ENCODE measurements around the gene TSR1.

GRCh38 chr17:2369551-2370210, 33.4 kb upstream of the TSR1 start:
- no peak for TF ChIP-seq CREB1 (CRISPR knock-in tag; IDR thresholded peaks at IDR 0.05)
- no peak for TF ChIP-seq ZNF425 (CRISPR knock-in tag; conservative IDR thresholded peaks at IDR 0.05)
- TF ChIP-seq, protein P1, sequence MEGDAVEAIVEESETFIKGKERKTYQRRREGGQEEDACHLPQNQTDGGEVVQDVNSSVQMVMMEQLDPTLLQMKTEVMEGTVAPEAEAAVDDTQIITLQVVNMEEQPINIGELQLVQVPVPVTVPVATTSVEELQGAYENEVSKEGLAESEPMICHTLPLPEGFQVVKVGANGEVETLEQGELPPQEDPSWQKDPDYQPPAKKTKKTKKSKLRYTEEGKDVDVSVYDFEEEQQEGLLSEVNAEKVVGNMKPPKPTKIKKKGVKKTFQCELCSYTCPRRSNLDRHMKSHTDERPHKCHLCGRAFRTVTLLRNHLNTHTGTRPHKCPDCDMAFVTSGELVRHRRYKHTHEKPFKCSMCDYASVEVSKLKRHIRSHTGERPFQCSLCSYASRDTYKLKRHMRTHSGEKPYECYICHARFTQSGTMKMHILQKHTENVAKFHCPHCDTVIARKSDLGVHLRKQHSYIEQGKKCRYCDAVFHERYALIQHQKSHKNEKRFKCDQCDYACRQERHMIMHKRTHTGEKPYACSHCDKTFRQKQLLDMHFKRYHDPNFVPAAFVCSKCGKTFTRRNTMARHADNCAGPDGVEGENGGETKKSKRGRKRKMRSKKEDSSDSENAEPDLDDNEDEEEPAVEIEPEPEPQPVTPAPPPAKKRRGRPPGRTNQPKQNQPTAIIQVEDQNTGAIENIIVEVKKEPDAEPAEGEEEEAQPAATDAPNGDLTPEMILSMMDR (IDR thresholded peaks at IDR 0.05), result no peak
- TF ChIP-seq, protein P2, sequence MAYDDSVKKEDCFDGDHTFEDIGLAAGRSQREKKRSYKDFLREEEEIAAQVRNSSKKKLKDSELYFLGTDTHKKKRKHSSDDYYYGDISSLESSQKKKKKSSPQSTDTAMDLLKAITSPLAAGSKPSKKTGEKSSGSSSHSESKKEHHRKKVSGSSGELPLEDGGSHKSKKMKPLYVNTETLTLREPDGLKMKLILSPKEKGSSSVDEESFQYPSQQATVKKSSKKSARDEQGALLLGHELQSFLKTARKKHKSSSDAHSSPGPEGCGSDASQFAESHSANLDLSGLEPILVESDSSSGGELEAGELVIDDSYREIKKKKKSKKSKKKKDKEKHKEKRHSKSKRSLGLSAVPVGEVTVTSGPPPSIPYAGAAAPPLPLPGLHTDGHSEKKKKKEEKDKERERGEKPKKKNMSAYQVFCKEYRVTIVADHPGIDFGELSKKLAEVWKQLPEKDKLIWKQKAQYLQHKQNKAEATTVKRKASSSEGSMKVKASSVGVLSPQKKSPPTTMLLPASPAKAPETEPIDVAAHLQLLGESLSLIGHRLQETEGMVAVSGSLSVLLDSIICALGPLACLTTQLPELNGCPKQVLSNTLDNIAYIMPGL (CRISPR knock-in tag; IDR thresholded peaks at IDR 0.05), result no peak
- TF ChIP-seq ZNF263 (CRISPR knock-in tag; IDR thresholded peaks at IDR 0.05; ENCODE audit: low read depth), result no peak
- TF ChIP-seq TP53 (CRISPR knock-in tag; IDR thresholded peaks at IDR 0.05), result no peak
- TF ChIP-seq, protein P3, sequence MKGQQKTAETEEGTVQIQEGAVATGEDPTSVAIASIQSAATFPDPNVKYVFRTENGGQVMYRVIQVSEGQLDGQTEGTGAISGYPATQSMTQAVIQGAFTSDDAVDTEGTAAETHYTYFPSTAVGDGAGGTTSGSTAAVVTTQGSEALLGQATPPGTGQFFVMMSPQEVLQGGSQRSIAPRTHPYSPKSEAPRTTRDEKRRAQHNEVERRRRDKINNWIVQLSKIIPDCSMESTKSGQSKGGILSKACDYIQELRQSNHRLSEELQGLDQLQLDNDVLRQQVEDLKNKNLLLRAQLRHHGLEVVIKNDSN (CRISPR knock-in tag; IDR thresholded peaks at IDR 0.05), result no peak
- TF ChIP-seq NFYB (CRISPR knock-in tag; conservative IDR thresholded peaks at IDR 0.05; ENCODE audit: low read depth), result no peak
- TF ChIP-seq SP1 (CRISPR knock-in tag; conservative IDR thresholded peaks at IDR 0.05), result no peak
- TF ChIP-seq, protein P4, sequence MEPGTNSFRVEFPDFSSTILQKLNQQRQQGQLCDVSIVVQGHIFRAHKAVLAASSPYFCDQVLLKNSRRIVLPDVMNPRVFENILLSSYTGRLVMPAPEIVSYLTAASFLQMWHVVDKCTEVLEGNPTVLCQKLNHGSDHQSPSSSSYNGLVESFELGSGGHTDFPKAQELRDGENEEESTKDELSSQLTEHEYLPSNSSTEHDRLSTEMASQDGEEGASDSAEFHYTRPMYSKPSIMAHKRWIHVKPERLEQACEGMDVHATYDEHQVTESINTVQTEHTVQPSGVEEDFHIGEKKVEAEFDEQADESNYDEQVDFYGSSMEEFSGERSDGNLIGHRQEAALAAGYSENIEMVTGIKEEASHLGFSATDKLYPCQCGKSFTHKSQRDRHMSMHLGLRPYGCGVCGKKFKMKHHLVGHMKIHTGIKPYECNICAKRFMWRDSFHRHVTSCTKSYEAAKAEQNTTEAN (CRISPR knock-in tag; IDR thresholded peaks at IDR 0.05), result no peak
- no peak for TF ChIP-seq ELF4 (CRISPR knock-in tag; IDR thresholded peaks at IDR 0.05; ENCODE audit: low read depth)
